HEK293 (cell line): Measurements from ENCODE around the gene ZNF564.

Experiments used
- FEZF1 ChIP-seq: fragments of 450-650 bp; formaldehyde crosslinking; IDR thresholded peaks from 2 replicates; pipeline ENCODE4 v1.5.1; 2016; ENCODE audit warnings: missing biosample characterization, missing genetic modification characterization
- HOXA7 ChIP-seq: sonication (generic); formaldehyde crosslinking; IDR thresholded peaks from 2 replicates; pipeline ENCODE4 v1.8.1; 2022; ENCODE audit warnings: missing genetic modification reagents, borderline replicate concordance
- KLF16 ChIP-seq: fragments of 450-650 bp; formaldehyde crosslinking; IDR thresholded peaks from 2 replicates; pipeline ENCODE4 v1.5.1; 2017; ENCODE audit warnings: missing biosample characterization, missing genetic modification characterization
- MEIS1 ChIP-seq: sonication (generic); formaldehyde crosslinking; IDR thresholded peaks from 2 replicates; pipeline ENCODE4 v1.8.1; 2022; ENCODE audit warnings: missing genetic modification reagents, mild to moderate bottlenecking, borderline replicate concordance
- PATZ1 ChIP-seq: fragments of 450-650 bp; formaldehyde crosslinking; IDR thresholded peaks from 2 replicates; pipeline ENCODE4 v1.5.1; 2016; ENCODE audit warnings: missing biosample characterization, missing genetic modification characterization
- PRDM4 ChIP-seq: fragments of 450-650 bp; formaldehyde crosslinking; IDR thresholded peaks from 2 replicates; pipeline ENCODE4 v1.5.1; 2017; ENCODE audit warnings: missing biosample characterization, missing genetic modification characterization
- REST ChIP-seq: fragments of 450-650 bp; formaldehyde crosslinking; IDR thresholded peaks from 2 replicates; pipeline ENCODE4 v1.5.1; 2016; ENCODE audit warnings: missing biosample characterization, missing genetic modification characterization
- ZEB2 ChIP-seq: fragments of 450-650 bp; formaldehyde crosslinking; IDR thresholded peaks from 2 replicates; pipeline ENCODE4 v1.5.1; 2016; ENCODE audit warnings: missing biosample characterization, missing genetic modification characterization
- ZNF174 ChIP-seq: fragments of 450-650 bp; formaldehyde crosslinking; IDR thresholded peaks from 2 replicates; pipeline ENCODE4 v1.5.0; 2017; ENCODE audit warnings: missing biosample characterization, mild to moderate bottlenecking, missing genetic modification characterization
- ZNF214 ChIP-seq: fragments of 450-650 bp; formaldehyde crosslinking; IDR thresholded peaks from 2 replicates; pipeline ENCODE4 v1.5.1; 2017; ENCODE audit warnings: missing biosample characterization, mild to moderate bottlenecking, missing genetic modification characterization, borderline replicate concordance
- ZNF221 ChIP-seq: fragments of 450-650 bp; formaldehyde crosslinking; IDR thresholded peaks from 2 replicates; pipeline ENCODE4 v1.5.1; 2017; ENCODE audit warnings: missing biosample characterization, missing genetic modification characterization, borderline replicate concordance
- ZNF23 ChIP-seq: fragments of 450-650 bp; formaldehyde crosslinking; IDR thresholded peaks from 2 replicates; pipeline ENCODE4 v1.5.1; 2016; ENCODE audit warnings: missing biosample characterization, missing genetic modification characterization, borderline replicate concordance
- ZNF248 ChIP-seq: fragments of 450-650 bp; formaldehyde crosslinking; IDR thresholded peaks from 2 replicates; pipeline ENCODE4 v1.5.1; 2017; ENCODE audit warnings: missing biosample characterization, missing genetic modification characterization
- ZNF341 ChIP-seq: fragments of 450-650 bp; formaldehyde crosslinking; IDR thresholded peaks from 2 replicates; pipeline ENCODE4; 2016; ENCODE audit warnings: low read depth, missing biosample characterization, missing genetic modification characterization
- ZNF426 ChIP-seq: fragments of 450-650 bp; formaldehyde crosslinking; IDR thresholded peaks from 2 replicates; pipeline ENCODE4 v1.5.1; 2017; ENCODE audit warnings: missing biosample characterization, missing genetic modification characterization, mild to moderate bottlenecking, inconsistent platforms, moderate library complexity
- ZNF518A ChIP-seq: fragments of 450-650 bp; formaldehyde crosslinking; conservative IDR thresholded peaks from 2 replicates; pipeline ENCODE4 v1.5.1; 2016; ENCODE audit warnings: low read depth, missing biosample characterization, missing genetic modification characterization
- ZNF549 ChIP-seq: fragments of 450-650 bp; IDR thresholded peaks from 2 replicates; pipeline ENCODE4 v1.5.1; 2018; ENCODE audit warnings: missing biosample characterization, missing genetic modification characterization, mild to moderate bottlenecking, inconsistent platforms, moderate library complexity
- ZNF580 ChIP-seq: fragments of 450-650 bp; formaldehyde crosslinking; IDR thresholded peaks from 2 replicates; pipeline ENCODE4 v1.5.1; 2016; ENCODE audit warnings: missing biosample characterization, missing genetic modification characterization
- ZNF596 ChIP-seq: fragments of 450-650 bp; IDR thresholded peaks from 2 replicates; pipeline ENCODE4 v1.5.0; 2018; ENCODE audit warnings: missing biosample characterization, mild to moderate bottlenecking, missing genetic modification characterization, moderate library complexity
- ZNF610 ChIP-seq: fragments of 450-650 bp; formaldehyde crosslinking; IDR thresholded peaks from 2 replicates; pipeline ENCODE4 v1.5.1; 2016; ENCODE audit warnings: missing biosample characterization, missing genetic modification characterization, borderline replicate concordance
- ZNF660 ChIP-seq: fragments of 450-650 bp; IDR thresholded peaks from 2 replicates; pipeline ENCODE4 v1.5.1; 2018; ENCODE audit warnings: missing biosample characterization, mild to moderate bottlenecking, missing genetic modification characterization
- ZNF704 ChIP-seq: fragments of 450-650 bp; formaldehyde crosslinking; IDR thresholded peaks from 2 replicates; pipeline ENCODE4 v1.5.1; 2016; ENCODE audit warnings: missing biosample characterization, missing genetic modification characterization
- ZSCAN23 ChIP-seq: fragments of 450-650 bp; formaldehyde crosslinking; IDR thresholded peaks from 2 replicates; pipeline ENCODE4 v1.5.1; 2016; ENCODE audit warnings: missing biosample characterization, missing genetic modification characterization

ZNF564 gene

GRCh38 chr19:12484371-12485051 lies 66.8 kb downstream of the ZNF564 start, which contains the start of gene ZNF709 (continued):
- no peak for TF ChIP-seq ZNF518A (tag by site-specific recombination)
- 0 out of 2 replicates have a peak, but pooled peaks have one; percentile 16 for TF ChIP-seq ZNF660 (tag by site-specific recombination)
- no peak for TF ChIP-seq MEIS1 (CRISPR knock-in tag)
- peak; percentile 89 for TF ChIP-seq ZEB2 (tag by site-specific recombination)
- TF ChIP-seq ZSCAN23 (tag by site-specific recombination) = 0 out of 2 replicates have a peak, but pooled peaks have one; percentile 48
- TF ChIP-seq ZNF610 (tag by site-specific recombination) = no peak; the same call in 1 of the 2 replicates
- TF ChIP-seq HOXA7 (CRISPR knock-in tag) = no peak
- TF ChIP-seq ZNF248 = no peak
- no peak for TF ChIP-seq PRDM4 (tag by site-specific recombination)
- peak; percentile 97 for TF ChIP-seq ZNF341 (tag by site-specific recombination)
- peak; percentile 70 for TF ChIP-seq PATZ1 (tag by site-specific recombination)
- no peak for TF ChIP-seq ZNF549 (tag by site-specific recombination)
- no peak for TF ChIP-seq ZNF174
- TF ChIP-seq ZNF426 (tag by site-specific recombination) = no peak
- TF ChIP-seq ZNF23 (tag by site-specific recombination) = no peak
- TF ChIP-seq ZNF580 (tag by site-specific recombination) = peak; percentile 53; the same call in 1 of the 2 replicates
- TF ChIP-seq ZNF221 (tag by site-specific recombination) = no peak
- no peak for TF ChIP-seq ZNF704 (tag by site-specific recombination)
- no peak for TF ChIP-seq FEZF1 (tag by site-specific recombination)
- no peak for TF ChIP-seq ZNF596
- no peak for TF ChIP-seq ZNF214 (tag by site-specific recombination)
- TF ChIP-seq REST (tag by site-specific recombination) = no peak
- peak; percentile 89 for TF ChIP-seq KLF16 (tag by site-specific recombination)
